Measurements from ENCODE around the gene EPHB1. TPM values are rescaled to one million over a fixed set of nuclear protein-coding genes. Genes with fewer than 3 reads are reported as not detected.

Gene EPHB1
- total and polyA plus RNA-seq, 4 donors = 0.23 to 1.7 (median 0.52) TPM

DNA sequence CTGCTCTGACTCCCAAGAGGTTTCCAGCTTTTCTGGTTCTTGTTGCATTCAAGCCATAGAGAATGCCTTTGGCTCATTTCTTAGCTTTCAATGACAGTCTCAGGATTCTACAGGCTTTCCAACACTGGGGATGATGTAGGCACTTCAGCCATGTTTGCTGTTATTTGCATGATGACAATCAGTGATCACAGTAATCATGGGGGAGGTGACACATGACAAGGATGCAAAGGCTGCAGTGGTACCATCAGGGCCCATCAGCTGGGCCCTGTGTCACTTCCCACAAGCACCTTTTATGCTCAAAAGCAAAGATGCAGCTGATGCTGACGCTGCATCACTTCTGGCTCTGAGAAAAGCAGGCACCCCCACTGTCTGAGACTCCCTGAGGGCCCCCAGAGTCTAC, 18.6 kb downstream of the EPHB1 start:
- no peak for DNase-seq (ENCODE audit: low spot score)
- no peak for TF ChIP-seq HNF4A (conservative IDR thresholded peaks at IDR 0.05)
- TF ChIP-seq, protein P1, sequence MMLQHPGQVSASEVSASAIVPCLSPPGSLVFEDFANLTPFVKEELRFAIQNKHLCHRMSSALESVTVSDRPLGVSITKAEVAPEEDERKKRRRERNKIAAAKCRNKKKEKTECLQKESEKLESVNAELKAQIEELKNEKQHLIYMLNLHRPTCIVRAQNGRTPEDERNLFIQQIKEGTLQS (IDR thresholded peaks at IDR 0.05) = no peak
- no peaks in the 10 kb centered on the region for H3K36me3 ChIP-seq (ENCODE audit: control insufficient read depth in 4 of 4, insufficient read depth in 3 of 4, low read depth in 1 of 4, low read length in 3 of 4)
- no peak overlapping the region for H3K4me3 ChIP-seq (ENCODE audit: low read depth in 1 of 3, low read length in 3 of 3)
- H3K9ac ChIP-seq (ENCODE audit: low read depth in 1 of 2, low read length in 2 of 2) = no peak overlapping the region
- no peaks in the 10 kb centered on the region for H3K27me3 ChIP-seq (ENCODE audit: control insufficient read depth in 4 of 4, insufficient read depth in 4 of 4, low read length in 3 of 4)
- WGBS = 37% methylated on average over 1 of the region's 1 CpG
- H3K4me1 ChIP-seq (ENCODE audit: control insufficient read depth in 4 of 4, insufficient read depth in 4 of 4, low read length in 3 of 4) = no peaks in the 10 kb centered on the region
- H3K27ac ChIP-seq (ENCODE audit: low read depth in 1 of 2, low read length in 2 of 2) = no peak overlapping the region
- no peaks in the 10 kb centered on the region for H3K9me3 ChIP-seq (ENCODE audit: control insufficient read depth in 4 of 4, low read length in 3 of 4)

DNA sequence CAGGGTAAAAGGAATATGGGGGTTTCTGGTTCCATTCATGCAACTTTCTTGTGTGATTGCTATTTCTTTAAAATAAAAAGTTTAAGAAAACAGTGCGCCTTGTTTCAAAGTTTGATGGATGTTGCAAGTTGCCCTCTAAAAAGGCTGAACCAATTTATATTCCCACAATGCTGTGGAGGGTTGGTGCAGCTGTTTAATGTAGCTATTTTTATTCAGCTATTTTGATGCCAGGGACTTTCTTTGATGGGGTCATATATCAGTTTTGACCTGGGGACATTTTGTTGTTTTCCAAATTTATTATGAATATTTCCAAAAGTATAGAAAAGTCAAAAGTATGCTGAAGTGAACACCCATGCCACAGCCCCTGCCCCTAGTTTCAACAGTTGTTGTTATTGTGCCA, 20.5 kb downstream of the EPHB1 start:
- TF ChIP-seq FOXA1 (IDR thresholded peaks at IDR 0.05) (no peak), FOXA2 (IDR thresholded peaks at IDR 0.05) (no peak), NR2F2 (IDR thresholded peaks at IDR 0.05) (no peak), SP1 (IDR thresholded peaks at IDR 0.05) (no peak), YY1 (IDR thresholded peaks at IDR 0.05) (no peak), RAD21 (IDR thresholded peaks at IDR 0.05) (no peak), GABPA (IDR thresholded peaks at IDR 0.05 in 1 of 2, conservative IDR thresholded peaks at IDR 0.05 in 1 of 2) (no peak), EGR1 (IDR thresholded peaks at IDR 0.05; ENCODE audit: low read depth in 2 of 2) (no peak), JUND (IDR thresholded peaks at IDR 0.05) (no peak)
- TF ChIP-seq, protein P2, sequence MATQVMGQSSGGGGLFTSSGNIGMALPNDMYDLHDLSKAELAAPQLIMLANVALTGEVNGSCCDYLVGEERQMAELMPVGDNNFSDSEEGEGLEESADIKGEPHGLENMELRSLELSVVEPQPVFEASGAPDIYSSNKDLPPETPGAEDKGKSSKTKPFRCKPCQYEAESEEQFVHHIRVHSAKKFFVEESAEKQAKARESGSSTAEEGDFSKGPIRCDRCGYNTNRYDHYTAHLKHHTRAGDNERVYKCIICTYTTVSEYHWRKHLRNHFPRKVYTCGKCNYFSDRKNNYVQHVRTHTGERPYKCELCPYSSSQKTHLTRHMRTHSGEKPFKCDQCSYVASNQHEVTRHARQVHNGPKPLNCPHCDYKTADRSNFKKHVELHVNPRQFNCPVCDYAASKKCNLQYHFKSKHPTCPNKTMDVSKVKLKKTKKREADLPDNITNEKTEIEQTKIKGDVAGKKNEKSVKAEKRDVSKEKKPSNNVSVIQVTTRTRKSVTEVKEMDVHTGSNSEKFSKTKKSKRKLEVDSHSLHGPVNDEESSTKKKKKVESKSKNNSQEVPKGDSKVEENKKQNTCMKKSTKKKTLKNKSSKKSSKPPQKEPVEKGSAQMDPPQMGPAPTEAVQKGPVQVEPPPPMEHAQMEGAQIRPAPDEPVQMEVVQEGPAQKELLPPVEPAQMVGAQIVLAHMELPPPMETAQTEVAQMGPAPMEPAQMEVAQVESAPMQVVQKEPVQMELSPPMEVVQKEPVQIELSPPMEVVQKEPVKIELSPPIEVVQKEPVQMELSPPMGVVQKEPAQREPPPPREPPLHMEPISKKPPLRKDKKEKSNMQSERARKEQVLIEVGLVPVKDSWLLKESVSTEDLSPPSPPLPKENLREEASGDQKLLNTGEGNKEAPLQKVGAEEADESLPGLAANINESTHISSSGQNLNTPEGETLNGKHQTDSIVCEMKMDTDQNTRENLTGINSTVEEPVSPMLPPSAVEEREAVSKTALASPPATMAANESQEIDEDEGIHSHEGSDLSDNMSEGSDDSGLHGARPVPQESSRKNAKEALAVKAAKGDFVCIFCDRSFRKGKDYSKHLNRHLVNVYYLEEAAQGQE (IDR thresholded peaks at IDR 0.05) = no peak
- TF ChIP-seq, protein P3, sequence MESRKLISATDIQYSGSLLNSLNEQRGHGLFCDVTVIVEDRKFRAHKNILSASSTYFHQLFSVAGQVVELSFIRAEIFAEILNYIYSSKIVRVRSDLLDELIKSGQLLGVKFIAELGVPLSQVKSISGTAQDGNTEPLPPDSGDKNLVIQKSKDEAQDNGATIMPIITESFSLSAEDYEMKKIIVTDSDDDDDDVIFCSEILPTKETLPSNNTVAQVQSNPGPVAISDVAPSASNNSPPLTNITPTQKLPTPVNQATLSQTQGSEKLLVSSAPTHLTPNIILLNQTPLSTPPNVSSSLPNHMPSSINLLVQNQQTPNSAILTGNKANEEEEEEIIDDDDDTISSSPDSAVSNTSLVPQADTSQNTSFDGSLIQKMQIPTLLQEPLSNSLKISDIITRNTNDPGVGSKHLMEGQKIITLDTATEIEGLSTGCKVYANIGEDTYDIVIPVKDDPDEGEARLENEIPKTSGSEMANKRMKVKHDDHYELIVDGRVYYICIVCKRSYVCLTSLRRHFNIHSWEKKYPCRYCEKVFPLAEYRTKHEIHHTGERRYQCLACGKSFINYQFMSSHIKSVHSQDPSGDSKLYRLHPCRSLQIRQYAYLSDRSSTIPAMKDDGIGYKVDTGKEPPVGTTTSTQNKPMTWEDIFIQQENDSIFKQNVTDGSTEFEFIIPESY (IDR thresholded peaks at IDR 0.05) = no peak
- no peak overlapping the region for H3K27ac ChIP-seq (ENCODE audit: low read depth in 1 of 2, low read length in 2 of 2)
- no peaks in the 10 kb centered on the region for H3K27me3 ChIP-seq (ENCODE audit: control insufficient read depth in 4 of 4, insufficient read depth in 4 of 4, low read length in 3 of 4)
- no peaks in the 10 kb centered on the region for H3K4me1 ChIP-seq (ENCODE audit: control insufficient read depth in 4 of 4, insufficient read depth in 4 of 4, low read length in 3 of 4)
- no peaks in the 10 kb centered on the region for H3K36me3 ChIP-seq (ENCODE audit: control insufficient read depth in 4 of 4, insufficient read depth in 3 of 4, low read depth in 1 of 4, low read length in 3 of 4)
- no peak overlapping the region for H3K9ac ChIP-seq (ENCODE audit: low read depth in 1 of 2, low read length in 2 of 2)
- no peak for DNase-seq (ENCODE audit: low spot score)
- H3K9me3 ChIP-seq (ENCODE audit: control insufficient read depth in 4 of 4, low read length in 3 of 4) = no peaks in the 10 kb centered on the region
- H3K4me3 ChIP-seq (ENCODE audit: low read depth in 1 of 3, low read length in 3 of 3) = no peak overlapping the region
- WGBS = 94% methylated on average over 1 of the region's 1 CpG

DNA sequence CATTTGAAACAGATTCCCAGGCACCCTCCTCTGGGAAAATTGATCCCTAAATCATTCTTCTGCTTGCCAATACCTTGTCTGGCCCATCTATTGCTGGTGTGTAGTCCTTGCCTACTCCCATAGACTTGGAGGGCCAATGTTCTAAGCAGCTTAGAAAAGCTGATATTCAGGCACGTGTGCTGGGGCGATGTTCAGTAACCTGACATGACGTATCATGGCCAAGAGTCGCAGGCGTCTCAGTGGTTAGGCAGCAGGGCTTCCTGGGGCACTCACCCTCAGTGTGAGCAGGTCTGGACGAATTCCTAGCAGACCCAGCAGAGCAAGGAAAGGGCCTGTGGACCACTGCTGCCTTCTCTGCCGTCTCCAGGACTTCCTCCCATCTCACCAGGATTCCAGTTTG, 21.6 kb downstream of the EPHB1 start:
- no peak for DNase-seq (ENCODE audit: low spot score)
- Histone ChIP-seq H3K27me3 (ENCODE audit: control insufficient read depth in 4 of 4, insufficient read depth in 4 of 4, low read length in 3 of 4) (no peaks in the 10 kb centered on the region), H3K27ac (ENCODE audit: low read depth in 1 of 2, low read length in 2 of 2) (no peak overlapping the region), H3K9ac (ENCODE audit: low read depth in 1 of 2, low read length in 2 of 2) (no peak overlapping the region), H3K9me3 (ENCODE audit: control insufficient read depth in 4 of 4, low read length in 3 of 4) (no peaks in the 10 kb centered on the region), H3K36me3 (ENCODE audit: control insufficient read depth in 4 of 4, insufficient read depth in 3 of 4, low read depth in 1 of 4, low read length in 3 of 4) (no peaks in the 10 kb centered on the region), H3K4me1 (ENCODE audit: control insufficient read depth in 4 of 4, insufficient read depth in 4 of 4, low read length in 3 of 4) (no peaks in the 10 kb centered on the region), H3K4me3 (ENCODE audit: low read depth in 1 of 3, low read length in 3 of 3) (no peak overlapping the region)
- TF ChIP-seq, protein P3 (IDR thresholded peaks at IDR 0.05) = no peak
- TF ChIP-seq JUND (IDR thresholded peaks at IDR 0.05) (no peak), HNF4G (IDR thresholded peaks at IDR 0.05) (no peak), FOXA1 (IDR thresholded peaks at IDR 0.05) (no peak), NR2F2 (IDR thresholded peaks at IDR 0.05) (no peak), HNF4A (conservative IDR thresholded peaks at IDR 0.05) (no peak), TAF1 (conservative IDR thresholded peaks at IDR 0.05) (no peak), YY1 (IDR thresholded peaks at IDR 0.05) (no peak), RAD21 (IDR thresholded peaks at IDR 0.05) (no peak), FOXA2 (IDR thresholded peaks at IDR 0.05) (no peak)
- TF ChIP-seq, protein P1 (IDR thresholded peaks at IDR 0.05) = no peak
- TF ChIP-seq, protein P4, sequence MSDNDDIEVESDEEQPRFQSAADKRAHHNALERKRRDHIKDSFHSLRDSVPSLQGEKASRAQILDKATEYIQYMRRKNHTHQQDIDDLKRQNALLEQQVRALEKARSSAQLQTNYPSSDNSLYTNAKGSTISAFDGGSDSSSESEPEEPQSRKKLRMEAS (IDR thresholded peaks at IDR 0.05) = no peak
- TF ChIP-seq, protein P5, sequence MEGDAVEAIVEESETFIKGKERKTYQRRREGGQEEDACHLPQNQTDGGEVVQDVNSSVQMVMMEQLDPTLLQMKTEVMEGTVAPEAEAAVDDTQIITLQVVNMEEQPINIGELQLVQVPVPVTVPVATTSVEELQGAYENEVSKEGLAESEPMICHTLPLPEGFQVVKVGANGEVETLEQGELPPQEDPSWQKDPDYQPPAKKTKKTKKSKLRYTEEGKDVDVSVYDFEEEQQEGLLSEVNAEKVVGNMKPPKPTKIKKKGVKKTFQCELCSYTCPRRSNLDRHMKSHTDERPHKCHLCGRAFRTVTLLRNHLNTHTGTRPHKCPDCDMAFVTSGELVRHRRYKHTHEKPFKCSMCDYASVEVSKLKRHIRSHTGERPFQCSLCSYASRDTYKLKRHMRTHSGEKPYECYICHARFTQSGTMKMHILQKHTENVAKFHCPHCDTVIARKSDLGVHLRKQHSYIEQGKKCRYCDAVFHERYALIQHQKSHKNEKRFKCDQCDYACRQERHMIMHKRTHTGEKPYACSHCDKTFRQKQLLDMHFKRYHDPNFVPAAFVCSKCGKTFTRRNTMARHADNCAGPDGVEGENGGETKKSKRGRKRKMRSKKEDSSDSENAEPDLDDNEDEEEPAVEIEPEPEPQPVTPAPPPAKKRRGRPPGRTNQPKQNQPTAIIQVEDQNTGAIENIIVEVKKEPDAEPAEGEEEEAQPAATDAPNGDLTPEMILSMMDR (IDR thresholded peaks at IDR 0.05; ENCODE audit: low read depth, low read length, missing input control) = no peak
- 82% methylated on average over 7 of the region's 7 CpGs for WGBS
